ENCODE data around the gene SCNN1B. TPM values are rescaled to one million over a fixed set of nuclear protein-coding genes. Genes with fewer than 3 reads are reported as not detected.

SCNN1B gene
- total RNA-seq, 1 donor from 2014 or later = 0.34 TPM

DNA sequence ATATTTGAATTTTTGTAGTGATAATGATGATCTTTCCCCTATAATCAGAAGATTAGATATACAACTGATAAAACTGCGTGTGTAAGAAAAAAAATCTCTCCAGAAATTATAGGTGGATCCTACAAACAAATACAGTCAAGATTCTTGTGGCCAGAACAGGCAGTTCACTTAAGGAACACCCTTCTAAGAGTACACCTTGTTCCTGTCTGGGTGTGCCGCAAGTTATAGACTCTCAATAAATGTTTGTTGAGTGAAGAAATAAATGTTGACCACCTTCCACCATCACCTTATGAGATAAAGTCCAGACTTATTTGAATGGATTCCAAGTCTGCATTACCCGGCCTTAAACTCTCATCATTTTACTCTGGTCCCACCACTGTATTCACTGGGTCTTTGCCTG lies 45.7 kb upstream of the SCNN1B start:
- TF ChIP-seq, protein P1, sequence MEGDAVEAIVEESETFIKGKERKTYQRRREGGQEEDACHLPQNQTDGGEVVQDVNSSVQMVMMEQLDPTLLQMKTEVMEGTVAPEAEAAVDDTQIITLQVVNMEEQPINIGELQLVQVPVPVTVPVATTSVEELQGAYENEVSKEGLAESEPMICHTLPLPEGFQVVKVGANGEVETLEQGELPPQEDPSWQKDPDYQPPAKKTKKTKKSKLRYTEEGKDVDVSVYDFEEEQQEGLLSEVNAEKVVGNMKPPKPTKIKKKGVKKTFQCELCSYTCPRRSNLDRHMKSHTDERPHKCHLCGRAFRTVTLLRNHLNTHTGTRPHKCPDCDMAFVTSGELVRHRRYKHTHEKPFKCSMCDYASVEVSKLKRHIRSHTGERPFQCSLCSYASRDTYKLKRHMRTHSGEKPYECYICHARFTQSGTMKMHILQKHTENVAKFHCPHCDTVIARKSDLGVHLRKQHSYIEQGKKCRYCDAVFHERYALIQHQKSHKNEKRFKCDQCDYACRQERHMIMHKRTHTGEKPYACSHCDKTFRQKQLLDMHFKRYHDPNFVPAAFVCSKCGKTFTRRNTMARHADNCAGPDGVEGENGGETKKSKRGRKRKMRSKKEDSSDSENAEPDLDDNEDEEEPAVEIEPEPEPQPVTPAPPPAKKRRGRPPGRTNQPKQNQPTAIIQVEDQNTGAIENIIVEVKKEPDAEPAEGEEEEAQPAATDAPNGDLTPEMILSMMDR (IDR thresholded peaks at IDR 0.05; ENCODE audit: partially characterized antibody, unreplicated experiment) = no peak
- DNase-seq = no peak
- H3K36me3 Mint-ChIP-seq (ENCODE audit: unreplicated experiment) = no peaks in the 10 kb centered on the region
- no peak overlapping the region for H3K4me3 Mint-ChIP-seq (ENCODE audit: unreplicated experiment)
- peaks cover 2% of the 10 kb centered on the region for H3K9me3 Mint-ChIP-seq (ENCODE audit: unreplicated experiment)
- peaks cover 4% of the 10 kb centered on the region for H3K27me3 Mint-ChIP-seq (ENCODE audit: unreplicated experiment)
- H3K4me1 Mint-ChIP-seq (ENCODE audit: low read depth, unreplicated experiment) = no peaks in the 10 kb centered on the region
- no peak overlapping the region for H3K27ac Mint-ChIP-seq (ENCODE audit: unreplicated experiment)

DNA sequence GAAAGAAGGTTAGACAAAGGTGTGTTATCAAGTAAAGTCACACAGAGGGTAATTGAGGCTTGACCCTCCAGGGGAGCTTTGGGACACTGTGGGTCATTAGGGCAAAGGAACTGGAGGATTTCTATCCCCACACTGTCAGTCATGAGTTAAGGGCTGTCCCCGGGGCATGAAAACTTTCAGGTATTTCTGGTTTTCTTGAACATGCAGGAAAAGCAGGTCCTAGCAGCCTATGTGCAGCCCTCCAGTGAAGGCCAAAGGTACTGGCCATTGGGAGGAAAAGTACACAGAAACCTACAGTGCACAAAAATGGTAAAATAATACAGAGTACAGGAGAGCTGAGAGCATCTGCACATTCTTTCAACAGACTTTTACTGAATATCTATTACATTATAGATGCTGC lies 44.4 kb upstream of the SCNN1B start:
- H3K36me3 Mint-ChIP-seq (ENCODE audit: unreplicated experiment) = no peaks in the 10 kb centered on the region
- H3K4me1 Mint-ChIP-seq (ENCODE audit: low read depth, unreplicated experiment) = no peaks in the 10 kb centered on the region
- H3K27me3 Mint-ChIP-seq (ENCODE audit: unreplicated experiment) = peaks cover 2% of the 10 kb centered on the region
- no peak overlapping the region for H3K27ac Mint-ChIP-seq (ENCODE audit: unreplicated experiment)
- peaks cover 2% of the 10 kb centered on the region for H3K9me3 Mint-ChIP-seq (ENCODE audit: unreplicated experiment)
- DNase-seq = no peak
- H3K4me3 Mint-ChIP-seq (ENCODE audit: unreplicated experiment) = no peak overlapping the region
- TF ChIP-seq, protein P1 (IDR thresholded peaks at IDR 0.05; ENCODE audit: partially characterized antibody, unreplicated experiment) = no peak

DNA sequence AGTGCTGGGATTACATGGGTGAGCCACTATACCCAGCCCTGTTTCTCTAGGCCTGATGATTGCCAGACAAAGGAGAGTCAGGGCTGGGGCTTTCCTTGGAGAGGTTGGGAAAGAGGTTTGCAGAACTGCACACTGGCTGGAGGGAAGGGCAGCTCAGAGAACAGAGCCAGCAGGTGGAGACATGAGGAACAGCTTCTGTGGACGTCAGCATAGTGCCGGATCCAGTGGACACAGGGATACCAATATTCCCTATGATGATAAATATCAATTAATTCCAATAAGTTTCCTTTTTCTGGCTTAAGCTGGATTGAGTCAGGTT lies 43.2 kb upstream of the SCNN1B start:
- Mint-ChIP-seq H3K36me3 (ENCODE audit: unreplicated experiment) (no peaks in the 10 kb centered on the region), H3K4me1 (ENCODE audit: low read depth, unreplicated experiment) (no peaks in the 10 kb centered on the region), H3K9me3 (ENCODE audit: unreplicated experiment) (peaks cover 2% of the 10 kb centered on the region), H3K27ac (ENCODE audit: unreplicated experiment) (no peak overlapping the region), H3K27me3 (ENCODE audit: unreplicated experiment) (peaks cover 2% of the 10 kb centered on the region), H3K4me3 (ENCODE audit: unreplicated experiment) (no peak overlapping the region)
- TF ChIP-seq, protein P1 (IDR thresholded peaks at IDR 0.05; ENCODE audit: partially characterized antibody, unreplicated experiment) = no peak
- DNase-seq = no peak

DNA sequence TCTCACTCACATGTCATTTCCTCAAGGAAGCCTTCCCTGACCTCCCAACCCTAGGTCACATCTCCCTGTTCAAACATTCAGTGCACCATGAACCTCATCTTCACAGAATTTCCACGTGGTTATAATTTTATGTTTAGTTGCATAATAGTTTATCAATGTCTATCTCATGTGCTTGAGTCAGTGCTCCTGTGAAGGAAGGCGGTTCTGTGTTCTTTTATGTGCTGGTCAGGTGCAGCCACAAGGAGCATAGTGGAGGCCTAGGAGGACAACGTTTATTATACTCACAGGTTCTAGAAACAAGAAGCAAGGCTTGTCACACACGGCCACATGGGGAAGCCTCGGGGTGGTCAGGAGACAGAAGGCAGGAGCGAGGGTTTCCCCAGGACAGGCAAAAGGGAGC lies 34.5 kb upstream of the SCNN1B start:
- H3K4me3 Mint-ChIP-seq (ENCODE audit: unreplicated experiment) = no peak overlapping the region
- H3K27ac Mint-ChIP-seq (ENCODE audit: unreplicated experiment) = no peak overlapping the region
- no peaks in the 10 kb centered on the region for H3K4me1 Mint-ChIP-seq (ENCODE audit: low read depth, unreplicated experiment)
- H3K9me3 Mint-ChIP-seq (ENCODE audit: unreplicated experiment) = peaks cover 6% of the 10 kb centered on the region
- peaks cover 4% of the 10 kb centered on the region for H3K36me3 Mint-ChIP-seq (ENCODE audit: unreplicated experiment)
- DNase-seq = no peak
- TF ChIP-seq, protein P1 (IDR thresholded peaks at IDR 0.05; ENCODE audit: partially characterized antibody, unreplicated experiment) = no peak
- no peaks in the 10 kb centered on the region for H3K27me3 Mint-ChIP-seq (ENCODE audit: unreplicated experiment)

DNA sequence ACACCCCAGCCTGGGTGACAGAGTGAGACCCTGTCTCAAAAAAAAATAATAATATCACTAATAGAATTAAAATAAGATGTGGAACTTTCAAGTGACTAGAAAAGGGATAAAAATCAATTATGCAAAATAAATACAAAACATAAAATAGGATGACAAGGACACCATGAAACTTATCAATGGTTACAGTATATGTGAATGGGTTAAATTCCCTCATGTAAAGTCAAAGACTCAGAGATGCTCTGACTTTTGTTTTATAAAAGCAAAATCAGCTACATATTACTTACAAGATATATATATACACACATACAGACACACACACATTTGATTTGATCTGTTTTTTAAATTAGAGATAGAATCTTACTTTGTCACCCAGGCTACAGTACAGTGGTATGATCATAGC lies 33.5 kb upstream of the SCNN1B start:
- Mint-ChIP-seq H3K4me3 (ENCODE audit: unreplicated experiment) (no peak overlapping the region), H3K27ac (ENCODE audit: unreplicated experiment) (no peak overlapping the region), H3K9me3 (ENCODE audit: unreplicated experiment) (peaks cover 6% of the 10 kb centered on the region)

More for the DNA sequence above, 33.5 kb upstream of the SCNN1B start:
- H3K36me3 Mint-ChIP-seq (ENCODE audit: unreplicated experiment) = peaks cover 4% of the 10 kb centered on the region
- no peaks in the 10 kb centered on the region for H3K4me1 Mint-ChIP-seq (ENCODE audit: low read depth, unreplicated experiment)
- TF ChIP-seq, protein P1 (IDR thresholded peaks at IDR 0.05; ENCODE audit: partially characterized antibody, unreplicated experiment) = no peak
- DNase-seq = no peak
- H3K27me3 Mint-ChIP-seq (ENCODE audit: unreplicated experiment) = no peaks in the 10 kb centered on the region
